Measurements from ENCODE around the gene ACD.

ACD gene

GRCh38 chr16:67657017-67657608 is 2.9 kb downstream of the ACD start:
- DNase-seq (ENCODE audit: low read depth): no peak
- TF ChIP-seq CTCF (IDR thresholded peaks at IDR 0.05; ENCODE audit: insufficient read depth, low read depth, low read length, missing control alignments): no peak
- H3K4me3 ChIP-seq (ENCODE audit: low read depth, low read length): no peak overlapping the region

GRCh38 chr16:67656344-67657016 is 3.6 kb downstream of the ACD start:
- no peak overlapping the region for H3K4me3 ChIP-seq (ENCODE audit: low read depth, low read length)
- no peak for DNase-seq (ENCODE audit: low read depth)
- TF ChIP-seq CTCF (IDR thresholded peaks at IDR 0.05; ENCODE audit: insufficient read depth, low read depth, low read length, missing control alignments): no peak

GRCh38 chr16:67655363-67655762 is 4.7 kb downstream of the ACD start:
- H3K4me3 ChIP-seq (ENCODE audit: low read depth, low read length): no peak overlapping the region
- no peak for TF ChIP-seq CTCF (IDR thresholded peaks at IDR 0.05; ENCODE audit: insufficient read depth, low read depth, low read length, missing control alignments)

GRCh38 chr16:67654403-67654911 is 5.6 kb downstream of the ACD start:
- TF ChIP-seq CTCF (IDR thresholded peaks at IDR 0.05; ENCODE audit: insufficient read depth, low read depth, low read length, missing control alignments): no peak
- DNase-seq (ENCODE audit: low read depth): no peak
- H3K4me3 ChIP-seq (ENCODE audit: low read depth, low read length): no peak overlapping the region

More at GRCh38 chr16:67655363-67655762, 4.7 kb downstream of the ACD start:
- no peak for DNase-seq (ENCODE audit: low read depth)

GRCh38 chr16:67653789-67654402 is 6.2 kb downstream of the ACD start:
- no peak for TF ChIP-seq CTCF (IDR thresholded peaks at IDR 0.05; ENCODE audit: insufficient read depth, low read depth, low read length, missing control alignments)
- H3K4me3 ChIP-seq (ENCODE audit: low read depth, low read length): no peak overlapping the region
- DNase-seq (ENCODE audit: low read depth): no peak

- no peak for DNase-seq (ENCODE audit: low read depth)
- TF ChIP-seq CTCF (IDR thresholded peaks at IDR 0.05; ENCODE audit: insufficient read depth, low read depth, low read length, missing control alignments): no peak
- no peak overlapping the region for H3K4me3 ChIP-seq (ENCODE audit: low read depth, low read length)
These were observed 6.8 kb downstream of the ACD start for GRCh38 chr16:67653128-67653788.

All from GM12865 (cell line).